HG03575 (cell line): ENCODE results near the gene CC2D2A.
"Not testable (repeated sequence)": the region's sequence is repeated elsewhere in the genome, so short reads cannot be mapped to it uniquely, and the experiment has no call there.

Source experiments
- ATAC-seq: cut with Tn5 transposase; IDR thresholded peaks from one replicate; pipeline ENCODE4 v1.9.1; 2021; ENCODE audit not compliant: unreplicated experiment, insufficient number of reproducible peaks, low FRiP score; ENCODE audit errors: extremely low read depth

The CC2D2A gene

DNA sequence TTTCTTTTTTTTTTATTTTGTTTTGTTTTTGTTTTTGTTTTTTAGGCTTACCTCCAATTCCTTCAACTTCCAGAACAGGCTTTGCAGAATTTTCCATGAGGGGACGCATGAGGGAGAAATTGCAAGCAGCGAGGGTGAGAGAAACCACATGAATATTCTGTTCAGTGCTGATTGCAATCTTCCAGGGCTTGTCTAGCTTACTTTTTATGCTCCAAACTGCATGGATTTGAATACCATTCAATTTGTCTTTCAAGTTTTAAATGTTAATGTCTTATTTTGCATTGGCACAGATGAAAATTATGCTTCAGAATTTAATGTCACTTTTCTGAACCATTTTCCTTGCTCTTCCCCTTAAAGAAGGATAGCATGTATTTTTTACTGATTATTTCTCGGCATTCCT is 32.7 kb downstream of the CC2D2A start:
- no peak for ATAC-seq

DNA sequence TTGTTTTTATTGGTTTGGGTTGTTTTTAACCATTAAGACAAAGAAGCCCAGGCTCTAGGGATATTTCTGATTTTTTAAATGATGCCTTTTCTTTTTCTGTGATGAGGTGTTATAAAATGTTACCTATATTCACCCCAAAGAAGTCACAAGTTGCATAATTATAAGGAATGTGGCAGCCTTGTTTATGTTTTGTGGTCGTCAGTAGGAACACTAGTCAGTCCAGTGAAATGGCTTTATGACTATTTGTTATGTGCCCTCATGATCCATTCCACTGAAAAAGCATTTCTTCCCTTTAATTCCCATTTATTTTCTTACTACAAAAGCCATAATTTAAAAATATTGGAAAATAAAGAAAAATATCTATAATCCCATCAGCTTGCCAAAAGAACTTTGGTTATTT is 34.4 kb downstream of the CC2D2A start:
- no peak for ATAC-seq

- no peak for ATAC-seq
These were observed 36.8 kb downstream of the CC2D2A start for GRCh38 chr4:15506464-15506863.

- ATAC-seq = no peak
These were observed 38.0 kb downstream of the CC2D2A start for GRCh38 chr4:15507679-15508078.

- no peak for ATAC-seq
These were observed 41.3 kb downstream of the CC2D2A start for GRCh38 chr4:15510961-15511360.

GRCh38 chr4:15513545-15513944 is 43.9 kb downstream of the CC2D2A start:
- no peak for ATAC-seq

- ATAC-seq = no peak
These were observed 45.4 kb downstream of the CC2D2A start for GRCh38 chr4:15515106-15515505.

GRCh38 chr4:15516494-15516893 is 46.8 kb downstream of the CC2D2A start:
- no peak for ATAC-seq

GRCh38 chr4:15517681-15518080 is 48.0 kb downstream of the CC2D2A start:
- ATAC-seq = not testable (repeated sequence)

DNA sequence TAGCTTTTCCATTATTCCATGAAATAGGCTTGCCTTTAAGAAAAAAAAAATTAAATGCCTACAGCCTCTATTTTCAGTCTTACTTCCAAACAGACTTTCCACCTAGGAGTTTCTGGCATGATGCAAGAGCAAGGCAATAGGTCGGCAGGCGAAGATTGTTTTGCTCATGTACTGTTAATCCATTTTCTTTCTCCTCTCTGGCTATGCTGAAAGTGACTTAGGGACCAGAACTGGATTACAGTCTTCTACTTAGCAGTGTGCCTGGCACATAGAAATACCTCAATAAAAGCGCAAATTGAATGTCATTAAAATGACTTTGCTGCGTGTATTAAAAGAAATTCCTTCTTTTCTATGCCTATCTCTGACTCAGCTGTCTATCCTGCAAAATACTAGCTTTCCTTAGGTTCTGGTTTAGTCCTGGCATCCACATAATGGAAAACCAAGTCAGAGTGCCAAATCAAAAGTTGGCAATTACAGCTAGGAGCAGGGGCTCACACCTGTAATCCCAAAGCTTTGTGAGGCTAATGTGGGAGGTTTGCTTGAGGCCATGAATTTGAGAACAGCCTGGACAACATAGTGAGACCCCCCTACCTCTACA is 51.9 kb downstream of the CC2D2A start:
- no peak for ATAC-seq

DNA sequence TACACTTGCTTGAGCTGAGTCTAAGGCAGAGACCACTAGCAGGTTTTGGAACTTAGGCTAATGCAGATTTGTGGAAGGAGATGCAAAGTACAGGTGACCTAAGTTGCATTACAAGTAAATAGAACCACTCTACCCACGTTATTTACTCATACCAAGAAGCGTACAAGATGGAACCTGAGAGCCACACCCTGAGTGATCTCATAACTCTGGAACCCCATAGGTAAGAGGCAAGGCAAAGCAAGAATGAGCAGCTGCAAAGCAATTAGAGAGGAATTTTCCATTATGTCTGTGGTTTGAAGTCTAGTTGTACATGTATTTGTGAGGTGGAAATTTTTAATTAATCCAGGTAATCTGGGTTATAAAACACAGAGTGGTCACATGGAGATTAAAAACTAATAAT is 55.4 kb downstream of the CC2D2A start:
- no peak for ATAC-seq

- ATAC-seq = no peak
These were observed 57.4 kb downstream of the CC2D2A start for GRCh38 chr4:15526924-15527592.

- no peak for ATAC-seq
These were observed 62.1 kb downstream of the CC2D2A start for GRCh38 chr4:15531792-15532191.

DNA sequence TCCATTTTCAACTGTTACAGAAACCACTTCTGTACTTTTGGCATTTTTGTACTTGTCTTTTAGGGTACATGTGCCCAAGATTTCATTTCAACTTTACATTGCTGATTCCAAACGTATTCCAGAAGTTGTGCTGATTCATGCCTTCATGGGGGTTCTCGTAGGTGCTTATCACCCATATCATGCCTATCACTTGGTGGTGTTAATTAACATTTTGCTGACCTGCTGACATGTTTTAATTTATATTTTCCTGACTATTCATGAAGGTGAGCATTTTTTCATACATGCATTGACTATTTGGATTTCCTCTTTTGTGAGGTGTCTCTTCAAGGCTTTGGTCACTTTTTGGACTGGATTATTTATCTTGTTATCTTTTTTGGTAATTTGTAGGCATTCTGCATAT is 64.1 kb downstream of the CC2D2A start:
- no peak for ATAC-seq

- ATAC-seq = no peak
These were observed 65.9 kb downstream of the CC2D2A start for GRCh38 chr4:15535599-15535998.

- no peak for ATAC-seq
These were observed 67.1 kb downstream of the CC2D2A start for GRCh38 chr4:15536552-15537499.

DNA sequence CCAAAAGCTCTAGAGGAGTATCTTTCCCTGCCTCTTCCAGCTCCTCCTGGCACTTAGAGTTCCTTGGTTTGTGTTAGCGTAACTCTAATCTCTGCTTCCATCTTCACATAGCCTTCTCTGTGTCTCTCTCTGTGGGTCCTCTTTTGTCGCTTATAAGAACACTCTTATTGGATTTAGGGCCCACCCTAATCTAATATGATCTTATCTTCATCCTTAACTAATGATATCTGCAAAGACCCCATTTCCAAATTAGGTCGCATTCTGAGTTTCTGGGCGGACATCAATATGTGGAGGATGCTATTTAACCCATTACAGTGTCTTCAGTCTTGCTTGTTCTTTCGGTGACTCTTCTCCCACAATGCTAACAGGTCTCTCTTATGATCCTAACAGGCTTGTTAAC is 72.3 kb downstream of the CC2D2A start:
- ATAC-seq = no peak

GRCh38 chr4:15542760-15543159 is 73.1 kb downstream of the CC2D2A start:
- no peak for ATAC-seq

- no peak for ATAC-seq
These were observed 74.0 kb downstream of the CC2D2A start for GRCh38 chr4:15543537-15544247.
